ENCODE results near the gene GPRIN3. TPM values are rescaled to one million over a fixed set of nuclear protein-coding genes. Genes with fewer than 3 reads are reported as not detected.

Gene GPRIN3
- total and polyA plus RNA-seq, 2 of the 13 experiments (the other 11 are each of a cell fraction or from before 2014, with no cell fraction given), result not detected

GRCh38 chr4:89196056-89196674 is 111.4 kb downstream of the GPRIN3 start (continued):
- TF ChIP-seq ARID4A (CRISPR knock-in tag; IDR thresholded peaks at IDR 0.05; ENCODE audit: borderline replicate concordance) (no peak), ZNF746 (CRISPR knock-in tag; IDR thresholded peaks at IDR 0.05) (no peak), ZFP36L1 (CRISPR knock-in tag; IDR thresholded peaks at IDR 0.05) (no peak)

- DNase-seq (ENCODE audit: low spot score), result no peak
- Histone ChIP-seq H3K4me1 (ENCODE audit: insufficient read depth, low read length) (peaks cover 11% of the 10 kb centered on the region), H2AFZ (ENCODE audit: low read length) (no peak overlapping the region), H3K9ac (ENCODE audit: insufficient read depth, low read depth, low read length) (no peak overlapping the region), H3K36me3 (replicated peaks in 1 of 2; ENCODE audit: control insufficient read depth in 1 of 2, insufficient read depth in 2 of 2, low read length in 2 of 2) (no peaks in the 10 kb centered on the region), H3K9me3 (ENCODE audit: low read length) (no peaks in the 10 kb centered on the region), H3K4me2 (ENCODE audit: low read depth, low read length) (no peak overlapping the region), H3K4me3 (replicated peaks in 1 of 3; ENCODE audit: insufficient read depth in 1 of 3, low read depth in 2 of 3, low read length in 3 of 3) (no peak overlapping the region), H3K79me2 (ENCODE audit: insufficient read depth, low read length) (no peaks in the 10 kb centered on the region), H3K27me3 (ENCODE audit: control insufficient read depth in 1 of 2, insufficient read depth in 2 of 2, low read length in 2 of 2) (no peaks in the 10 kb centered on the region), H3K27ac (ENCODE audit: extremely low read length, insufficient read depth, low read length) (no peak overlapping the region), H4K20me1 (ENCODE audit: insufficient read depth, low read length) (no peaks in the 10 kb centered on the region)
- CTCF ChIA-PET (ENCODE audit: low intra/inter-chr PET ratio, low total read pairs), result no interaction called here
- in situ Hi-C loops (cut with HindIII; ENCODE audit: extremely low pct_ligation_motif_present, low pct_unique_long_range_greater_than_20kb), result no loop called here
- WGBS (ENCODE audit: low lambda C conversion rate), result 15% methylated on average over 3 of the region's 3 CpGs
- no TSS peak for BruUV-seq (replicated peaks)
- intact Hi-C loops (cut with micrococcal nuclease; ENCODE audit: unreplicated experiment), result no loop called here
- no peak for TF ChIP-seq ZNF782 (CRISPR knock-in tag; IDR thresholded peaks at IDR 0.05; ENCODE audit: borderline replicate concordance)
- no peak for TF ChIP-seq HOXA5 (CRISPR knock-in tag; IDR thresholded peaks at IDR 0.05)
- no peak for TF ChIP-seq STAT6 (CRISPR knock-in tag; IDR thresholded peaks at IDR 0.05; ENCODE audit: borderline replicate concordance)
- TF ChIP-seq XRCC5 (optimal IDR thresholded peaks at IDR 0.05; ENCODE audit: low read length), result no peak
- no peak for TF ChIP-seq PHF8 (CRISPR knock-in tag; IDR thresholded peaks at IDR 0.05)
- TF ChIP-seq DNMT1 (CRISPR knock-in tag; IDR thresholded peaks at IDR 0.05), result no peak
- TF ChIP-seq NFE2 (CRISPR knock-in tag; IDR thresholded peaks at IDR 0.05), result no peak
- no peak for TF ChIP-seq ZEB1 (IDR thresholded peaks at IDR 0.05; ENCODE audit: insufficient replicate concordance, low read depth)
- FAIRE-seq, result no peak
- ATAC-seq, result no peak
- POLR2A ChIA-PET, result no interaction called here
Observed at GRCh38 chr4:89193843-89194242, 113.8 kb downstream of the GPRIN3 start.

Data from HepG2 (cell line).